Prostate gland (tissue), 2 donors: ENCODE measurements around the gene MBNL2. TPM values are rescaled to one million over a fixed set of nuclear protein-coding genes. Genes with fewer than 3 reads are reported as not detected.

Experiments
- DNase-seq: peaks from one replicate; pipeline ENCODE4 v3.0.0-alpha.2; 2019; ENCODE audit warnings: low spot score
- H3K27ac ChIP-seq, 2 donors: fragments of 200-600 bp; sonication (generic); 2 replicates each; pipeline ENCODE4 v1.5.1; 2017 to 2019
- H3K27me3 ChIP-seq: fragments of 200-600 bp; sonication (generic); replicated peaks from 2 replicates; pipeline ENCODE4 v1.5.1; 2019; ENCODE audit not compliant: insufficient read depth
- H3K36me3 ChIP-seq, 2 donors: fragments of 200-600 bp; sonication (generic); 1 replicate in 1 of 2; 2 replicates in 1 of 2; pipeline versions ENCODE4 v1.5.1 to v1.8.1; 2017 to 2019
- H3K4me1 ChIP-seq: fragments of 200-600 bp; sonication (generic); replicated peaks from 2 replicates; pipeline ENCODE4 v1.5.1; 2019
- H3K4me3 ChIP-seq, 2 donors: fragments of 200-600 bp; sonication (generic); 2 replicates each; pipeline ENCODE4 v1.5.1; 2017 to 2019
- H3K9me3 ChIP-seq: fragments of 200-600 bp; sonication (generic); 2 replicates; pipeline ENCODE4 v1.5.1; 2017
- POLR2A ChIP-seq: fragments of 450-650 bp; IDR thresholded peaks from one replicate; pipeline ENCODE4 v1.6.1; 2016; ENCODE audit warnings: antibody characterized with exemption, mild to moderate bottlenecking
- POLR2AphosphoS5 ChIP-seq: sonication (generic); formaldehyde crosslinking; IDR thresholded peaks from one replicate; pipeline ENCODE4 v1.6.1; 2017; ENCODE audit warnings: antibody characterized with exemption
- WGBS: methylation state at CpG from one replicate; pipeline ENCODE4 v1.1.5; 2018; 5-methylcytosine and 5-hydroxymethylcytosine counted together
- intact Hi-C: fragments of 100-400 bp; cut with DNase I; formaldehyde crosslinking; loops from one replicate; pipeline ENCODE4 v1.14.2; 2022
- total RNA-seq, 2 donors: library from RNA; depleted of rRNA; stranded (reverse); fragments of >200 nt; gene quantifications; one replicate each; pipeline ENCODE4 v1.1.0, GENCODE V29; 2016
- TF ChIP-seq, protein P1 (sequence below), 4 experiments: fragments of 200-600 bp in 2 of 4; fragments of 450-650 bp in 2 of 4; sonication (generic) in 2 of 4; IDR thresholded peaks; 1 replicate in 3 of 4; 2 replicates in 1 of 4; pipeline ENCODE4 v1.5.1; 2016 to 2019; ENCODE audit warnings: antibody characterized with exemption in 4 of 4, mild to moderate bottlenecking in 2 of 4, moderate library complexity in 2 of 4

The MBNL2 gene
- total RNA-seq, 2 donors from 2014 or later: 59.1 to 85.7 TPM

DNA sequence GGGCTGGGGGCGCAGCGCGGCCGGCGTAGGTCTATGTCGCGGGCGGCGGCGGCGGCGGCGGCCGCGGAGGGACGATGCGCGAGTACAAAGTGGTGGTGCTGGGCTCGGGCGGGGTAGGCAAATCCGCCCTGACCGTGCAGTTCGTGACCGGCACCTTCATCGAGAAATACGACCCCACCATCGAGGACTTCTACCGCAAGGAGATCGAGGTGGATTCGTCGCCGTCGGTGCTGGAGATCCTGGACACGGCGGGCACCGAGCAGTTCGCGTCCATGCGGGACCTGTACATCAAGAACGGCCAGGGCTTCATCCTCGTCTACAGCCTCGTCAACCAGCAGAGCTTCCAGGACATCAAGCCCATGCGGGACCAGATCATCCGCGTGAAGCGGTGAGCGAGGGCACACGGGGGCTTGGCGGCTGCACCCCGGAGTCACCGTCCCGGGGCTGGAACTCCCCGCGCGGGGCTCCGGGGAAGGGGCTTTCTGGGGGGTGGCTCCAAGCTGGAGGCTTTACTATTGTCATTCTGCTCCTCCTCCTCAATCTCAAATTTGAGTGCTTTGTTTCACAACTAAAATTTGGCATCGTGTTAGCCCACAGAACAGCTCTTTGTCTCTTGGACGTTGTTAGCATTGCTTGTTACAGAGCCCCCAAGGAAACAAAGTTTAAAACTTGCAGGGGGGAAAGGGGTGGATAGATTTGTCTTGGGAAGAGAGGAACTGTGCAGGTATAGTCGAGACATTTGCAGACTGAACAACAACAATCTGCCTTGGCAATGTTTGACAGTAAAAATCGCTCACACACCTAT lies 212.5 kb downstream of the MBNL2 start:
- Histone ChIP-seq H3K27me3 (no peaks in the 10 kb centered on the region), H3K4me1 (no peaks in the 10 kb centered on the region), H3K27ac (peak overlapping the region; percentile 80 to 100), H3K4me3 (peak overlapping the region; percentile 77 to 80), H3K36me3 (no peaks in the 10 kb centered on the region), H3K9me3 (no peaks in the 10 kb centered on the region)
- intact Hi-C loops: loop anchor here (5.0 kb wide), 3 partner anchors 67 to 322 kb away; partner anchors contain the start of gene MBNL2
- DNase-seq: peak; percentile 45
- TF ChIP-seq POLR2AphosphoS5: no peak
- TF ChIP-seq, protein P1, sequence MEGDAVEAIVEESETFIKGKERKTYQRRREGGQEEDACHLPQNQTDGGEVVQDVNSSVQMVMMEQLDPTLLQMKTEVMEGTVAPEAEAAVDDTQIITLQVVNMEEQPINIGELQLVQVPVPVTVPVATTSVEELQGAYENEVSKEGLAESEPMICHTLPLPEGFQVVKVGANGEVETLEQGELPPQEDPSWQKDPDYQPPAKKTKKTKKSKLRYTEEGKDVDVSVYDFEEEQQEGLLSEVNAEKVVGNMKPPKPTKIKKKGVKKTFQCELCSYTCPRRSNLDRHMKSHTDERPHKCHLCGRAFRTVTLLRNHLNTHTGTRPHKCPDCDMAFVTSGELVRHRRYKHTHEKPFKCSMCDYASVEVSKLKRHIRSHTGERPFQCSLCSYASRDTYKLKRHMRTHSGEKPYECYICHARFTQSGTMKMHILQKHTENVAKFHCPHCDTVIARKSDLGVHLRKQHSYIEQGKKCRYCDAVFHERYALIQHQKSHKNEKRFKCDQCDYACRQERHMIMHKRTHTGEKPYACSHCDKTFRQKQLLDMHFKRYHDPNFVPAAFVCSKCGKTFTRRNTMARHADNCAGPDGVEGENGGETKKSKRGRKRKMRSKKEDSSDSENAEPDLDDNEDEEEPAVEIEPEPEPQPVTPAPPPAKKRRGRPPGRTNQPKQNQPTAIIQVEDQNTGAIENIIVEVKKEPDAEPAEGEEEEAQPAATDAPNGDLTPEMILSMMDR (IDR thresholded peaks at IDR 0.05): no peak
- no peak for TF ChIP-seq POLR2A
- WGBS: under 1% methylated on average over 56 of the region's 60 CpGs

GRCh38 chr13:97435323-97435722 lies 213.2 kb downstream of the MBNL2 start:
- TF ChIP-seq, protein P1 (IDR thresholded peaks at IDR 0.05): no peak
- TF ChIP-seq POLR2AphosphoS5 (no peak), POLR2A (no peak)
- WGBS: 19% methylated on average over 3 of the region's 3 CpGs

DNA sequence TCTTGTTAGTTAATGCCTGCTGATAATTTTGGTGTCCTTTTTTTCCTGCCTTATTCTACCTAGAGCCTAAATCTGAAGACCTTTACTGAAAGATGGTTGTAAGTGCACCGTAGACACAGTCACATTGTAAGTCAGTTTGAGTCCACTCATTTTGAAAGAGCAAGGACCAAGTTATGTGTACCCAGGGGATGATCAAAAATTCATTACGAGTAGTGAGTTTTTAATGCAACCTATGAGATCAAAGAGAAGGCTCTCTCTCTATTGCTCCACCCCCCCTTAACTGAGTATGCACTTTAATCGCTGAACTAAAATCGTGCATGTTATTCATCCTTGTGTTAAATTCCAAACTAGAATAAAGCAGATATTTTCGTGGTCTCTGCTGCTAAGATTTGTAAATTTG lies 213.7 kb downstream of the MBNL2 start:
- Histone ChIP-seq H3K27ac (no peak overlapping the region), H3K4me1 (no peaks in the 10 kb centered on the region), H3K9me3 (no peaks in the 10 kb centered on the region), H3K36me3 (no peaks in the 10 kb centered on the region), H3K4me3 (no peak overlapping the region), H3K27me3 (no peaks in the 10 kb centered on the region)
- no peak for DNase-seq
- WGBS: 17% methylated on average over 5 of the region's 5 CpGs
- intact Hi-C loops: no loop called here
- TF ChIP-seq POLR2AphosphoS5 (no peak), POLR2A (no peak)
- TF ChIP-seq, protein P1 (IDR thresholded peaks at IDR 0.05): no peak

More at GRCh38 chr13:97435323-97435722, 213.2 kb downstream of the MBNL2 start:
- H3K9me3 ChIP-seq: no peaks in the 10 kb centered on the region
- intact Hi-C loops: no loop called here
- peak overlapping the region; percentile 77 to 80 for H3K4me3 ChIP-seq
- no peaks in the 10 kb centered on the region for H3K36me3 ChIP-seq
- H3K27me3 ChIP-seq: no peaks in the 10 kb centered on the region
- H3K4me1 ChIP-seq: no peaks in the 10 kb centered on the region
- no peak for DNase-seq
- H3K27ac ChIP-seq: peak overlapping the region in 1 of 2 donors; percentile 80

DNA sequence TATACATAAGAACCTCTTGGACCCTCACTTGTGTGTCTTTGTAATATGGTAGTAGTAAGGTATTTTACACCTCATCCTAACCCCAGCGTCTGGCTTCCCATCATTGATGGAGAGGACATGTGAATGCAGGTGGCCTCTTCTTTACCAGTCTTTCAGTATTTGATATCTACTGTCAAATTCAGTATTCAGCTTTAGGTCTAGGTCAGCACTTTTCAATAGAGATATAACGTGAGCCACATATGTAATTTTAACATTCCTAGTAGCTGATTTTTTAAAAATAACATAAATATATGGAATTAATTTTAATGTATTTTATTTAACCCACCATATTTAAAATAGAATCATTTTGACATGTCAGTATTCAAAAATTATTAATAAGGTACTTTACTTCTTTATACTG lies 214.7 kb downstream of the MBNL2 start:
- 78% methylated on average over 2 of the region's 2 CpGs for WGBS
- H3K27me3 ChIP-seq: no peaks in the 10 kb centered on the region
- no peaks in the 10 kb centered on the region for H3K4me1 ChIP-seq
- no peak for TF ChIP-seq POLR2AphosphoS5
- no peak for TF ChIP-seq POLR2A
- TF ChIP-seq, protein P1 (IDR thresholded peaks at IDR 0.05): no peak
- intact Hi-C loops: no loop called here
- H3K27ac ChIP-seq: no peak overlapping the region
- H3K4me3 ChIP-seq: no peak overlapping the region
- H3K36me3 ChIP-seq: no peaks in the 10 kb centered on the region
- H3K9me3 ChIP-seq: no peaks in the 10 kb centered on the region
- no peak for DNase-seq

DNA sequence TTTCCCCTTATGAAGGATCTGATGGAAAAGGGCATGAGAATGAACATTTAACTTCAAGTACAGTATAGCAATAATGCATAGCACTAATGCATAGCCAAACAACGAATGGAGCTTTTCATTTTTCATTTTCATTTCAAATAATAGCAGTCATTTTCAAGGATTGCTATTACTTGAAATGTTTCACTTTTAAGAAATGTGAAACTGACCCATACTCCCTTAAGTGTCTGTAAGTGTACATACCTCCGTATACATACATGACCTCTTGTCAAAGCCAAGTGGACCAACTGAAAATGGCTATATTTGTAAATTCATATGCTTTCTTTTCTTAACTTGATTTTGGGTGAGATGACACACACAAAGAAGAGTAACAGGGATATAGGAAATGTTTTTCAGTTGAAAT lies 215.6 kb downstream of the MBNL2 start:
- TF ChIP-seq, protein P1 (IDR thresholded peaks at IDR 0.05): no peak
- TF ChIP-seq POLR2AphosphoS5: no peak
- TF ChIP-seq POLR2A: no peak
- Histone ChIP-seq H3K27ac (no peak overlapping the region), H3K4me1 (no peaks in the 10 kb centered on the region)

More for the DNA sequence above, 215.6 kb downstream of the MBNL2 start:
- 83% methylated on average over 2 of the region's 2 CpGs for WGBS
- Histone ChIP-seq H3K27me3 (no peaks in the 10 kb centered on the region), H3K36me3 (no peaks in the 10 kb centered on the region), H3K9me3 (no peaks in the 10 kb centered on the region), H3K4me3 (no peak overlapping the region)
- DNase-seq: no peak
- intact Hi-C loops: no loop called here
